ENCODE data around the gene RHOV.

The RHOV gene

GRCh38 chr15:40902605-40903561 is 28.8 kb upstream of the RHOV start:
- no peak for DNase-seq

GRCh38 chr15:40901053-40901443 is 27.0 kb upstream of the RHOV start:
- DNase-seq = no peak

- no peak for DNase-seq
Observed at GRCh38 chr15:40900256-40901052, 26.4 kb upstream of the RHOV start.

GRCh38 chr15:40899536-40900207 is 25.6 kb upstream of the RHOV start:
- no peak for DNase-seq

- peak; percentile 60 to 65 for DNase-seq
Observed at GRCh38 chr15:40894681-40895448, 20.8 kb upstream of the RHOV start.

- peak; percentile 100 for DNase-seq
Observed at GRCh38 chr15:40893733-40894680, 20.0 kb upstream of the RHOV start, which contains the start of gene VPS18. Gene VPS18 (plus strand): TSS chr15:40894450. CDS start chr15:40894769, 319 bp downstream.

- DNase-seq = no peak
Observed at GRCh38 chr15:40893019-40893670, 19.1 kb upstream of the RHOV start.

GRCh38 chr15:40892447-40893012 is 18.5 kb upstream of the RHOV start:
- no peak for DNase-seq

- peak in 1 of 2 experiments; percentile 27 for DNase-seq
Observed at GRCh38 chr15:40891810-40892446, 17.9 kb upstream of the RHOV start.

GRCh38 chr15:40891138-40891537 is 17.1 kb upstream of the RHOV start:
- DNase-seq = no peak

- no peak for DNase-seq
Observed at GRCh38 chr15:40889112-40889511, 15.1 kb upstream of the RHOV start.

GRCh38 chr15:40886586-40886985 is 12.6 kb upstream of the RHOV start:
- DNase-seq = no peak

GRCh38 chr15:40881351-40881750 is 7.3 kb upstream of the RHOV start:
- DNase-seq = no peak

GRCh38 chr15:40879609-40880008 is 5.6 kb upstream of the RHOV start:
- no peak for DNase-seq

- DNase-seq = peak in 1 of 2 experiments; percentile 35
Observed at GRCh38 chr15:40878785-40879184, 4.8 kb upstream of the RHOV start.

- no peak for DNase-seq
Observed at GRCh38 chr15:40877694-40878093, 3.7 kb upstream of the RHOV start.

- DNase-seq = no peak
Observed at GRCh38 chr15:40875991-40876730, 2.1 kb upstream of the RHOV start.

- DNase-seq = no peak
Observed at GRCh38 chr15:40872791-40873693, 992 bp downstream of the RHOV start.

Data from activated CD4-positive, alpha-beta T cell treated with anti-CD3 and anti-CD28 coated beads, Interleukin-2, amount 50 U/mL, for 48 hours (primary cell).